Large intestine (tissue), 3 donors: ENCODE measurements around the gene LAPTM4A. TPM values are rescaled to one million over a fixed set of nuclear protein-coding genes. Genes with fewer than 3 reads are reported as not detected.
"Not testable (repeated sequence)": the region's sequence is repeated elsewhere in the genome, so short reads cannot be mapped to it uniquely, and the experiment has no call there.

Experiments used
- DNase-seq, 2 donors: peaks; one replicate each; pipeline versions ENCODE4 v3.0.0 to v3.0.0-alpha.2; 2013
- H3K27ac ChIP-seq: one replicate; pipeline ENCODE4 v1.5.1; 2013; ENCODE audit warnings: low read length
- H3K27me3 ChIP-seq: 2 replicates; pipeline ENCODE4 v1.6.1; 2013; ENCODE audit warnings: low read length; ENCODE audit not compliant: control insufficient read depth, insufficient read depth
- H3K36me3 ChIP-seq: 2 replicates; pipeline ENCODE4 v1.6.1; 2013; ENCODE audit warnings: low read length; ENCODE audit not compliant: control insufficient read depth, insufficient read depth
- H3K4me1 ChIP-seq: one replicate; pipeline ENCODE4 v1.6.1; 2013; ENCODE audit warnings: low read length; ENCODE audit not compliant: control insufficient read depth, insufficient read depth
- H3K4me3 ChIP-seq: one replicate; pipeline ENCODE4 v1.5.1; 2013; ENCODE audit warnings: low read length
- H3K9me3 ChIP-seq: one replicate; pipeline ENCODE4 v1.6.1; 2013; ENCODE audit warnings: mild to moderate bottlenecking, low read depth, low read length, moderate library complexity; ENCODE audit not compliant: control insufficient read depth
- WGBS: methylation state at CpG from one replicate; pipeline ENCODE4 v1.1.5; 2013; ENCODE audit warnings: low lambda C conversion rate; ENCODE audit not compliant: insufficient coverage; 5-methylcytosine and 5-hydroxymethylcytosine counted together
- polyA plus RNA-seq: library from polyadenylated mRNA; unstranded; fragments of 120-200 nt; gene quantifications from one replicate; pipeline ENCODE4 v1.2.1, GENCODE V29; 2013

The LAPTM4A gene
- polyA plus RNA-seq, 1 donor = 294 TPM

DNA sequence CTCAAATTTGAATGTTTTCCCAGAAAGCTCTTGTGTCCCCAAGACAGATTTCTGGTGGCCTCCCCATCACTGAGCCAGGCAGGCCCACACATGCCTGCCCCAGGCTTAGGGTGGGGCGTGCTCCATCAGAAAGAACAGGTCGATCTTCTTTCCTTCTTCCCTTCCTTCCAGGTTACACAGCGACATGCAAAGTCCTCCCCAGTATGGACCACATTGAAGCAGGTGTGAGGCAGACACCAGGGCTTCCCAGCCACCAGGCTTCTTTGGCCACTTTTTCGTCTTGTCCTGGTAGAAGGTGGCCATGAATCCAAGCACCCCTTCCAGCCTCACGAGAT is 41.4 kb upstream of the LAPTM4A start:
- Histone ChIP-seq H3K9me3 (no peaks in the 10 kb centered on the region), H3K36me3 (no peaks in the 10 kb centered on the region), H3K4me1 (peaks cover 12% of the 10 kb centered on the region), H3K4me3 (no peak overlapping the region), H3K27me3 (no peaks in the 10 kb centered on the region), H3K27ac (no peak overlapping the region)
- DNase-seq = no peak
- no CpG with 5 or more reads among the region's 5 CpGs for WGBS

DNA sequence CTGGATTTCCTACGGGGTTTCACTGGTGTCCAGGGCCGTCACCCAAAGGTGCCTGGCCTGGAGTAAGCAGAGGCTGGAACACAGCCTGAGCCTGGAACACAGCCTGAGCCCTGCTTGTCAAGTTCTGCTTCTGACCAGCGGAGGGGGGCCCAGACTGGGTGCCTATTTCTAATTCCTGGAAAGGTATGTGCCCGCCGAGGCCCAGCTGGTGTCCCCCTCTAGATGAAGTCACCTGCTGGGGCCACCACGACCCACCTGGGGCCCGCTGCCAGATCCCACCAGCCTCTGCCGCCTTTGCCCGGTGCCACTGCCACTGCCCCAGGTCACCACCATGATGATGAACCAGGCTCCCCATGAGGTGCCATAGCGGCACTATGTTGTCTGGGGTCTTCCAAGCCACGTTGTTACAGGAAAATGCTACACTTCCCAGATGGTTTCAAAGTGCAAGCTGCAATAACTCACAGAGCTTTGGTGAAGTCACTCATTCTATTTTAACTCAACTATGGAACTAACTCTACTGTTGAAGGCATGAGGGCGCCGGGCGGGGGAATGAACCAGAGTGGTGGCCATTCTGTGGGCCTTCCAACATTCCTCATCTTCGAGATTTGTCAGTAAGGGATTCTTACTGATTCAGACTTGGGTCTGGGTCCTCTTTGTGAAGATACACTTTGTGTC is 40.9 kb upstream of the LAPTM4A start:
- H3K9me3 ChIP-seq = no peaks in the 10 kb centered on the region
- H3K4me1 ChIP-seq = peaks cover 12% of the 10 kb centered on the region
- no peak for DNase-seq
- H3K27ac ChIP-seq = no peak overlapping the region
- no CpG with 5 or more reads among the region's 15 CpGs for WGBS
- no peaks in the 10 kb centered on the region for H3K36me3 ChIP-seq
- no peak overlapping the region for H3K4me3 ChIP-seq
- no peaks in the 10 kb centered on the region for H3K27me3 ChIP-seq

DNA sequence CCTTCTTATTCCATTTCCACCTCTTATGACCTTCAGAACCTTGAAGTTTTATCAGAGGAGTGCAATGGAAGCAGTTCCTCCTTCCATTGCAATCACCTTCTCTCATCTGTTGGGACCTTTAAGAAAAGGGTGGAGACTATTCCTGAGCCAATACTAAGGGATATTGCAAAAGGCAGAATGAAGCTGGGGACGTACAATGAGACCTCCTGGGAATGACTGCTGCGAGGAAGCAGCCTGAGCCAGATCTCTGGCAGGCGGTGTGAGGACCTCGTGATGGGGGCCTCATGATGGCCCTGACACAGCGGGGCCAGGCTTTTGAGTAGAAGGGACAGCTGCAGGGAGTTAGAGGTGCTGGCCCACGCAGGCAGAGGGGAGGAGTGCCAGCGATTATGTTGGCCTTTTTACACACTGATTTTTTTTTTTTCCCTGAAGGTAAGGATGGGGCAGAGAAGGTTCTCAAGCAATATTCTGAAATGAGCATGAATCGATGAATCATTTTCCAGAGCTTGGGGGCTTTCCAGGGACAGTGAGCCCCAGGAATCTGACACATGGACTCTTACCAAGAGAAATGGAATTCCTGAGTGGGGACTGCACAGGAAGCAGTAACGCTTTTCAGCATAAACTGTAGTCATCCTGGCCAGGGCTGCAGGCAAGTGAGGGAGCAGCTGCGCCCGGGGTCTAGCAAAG is 40.0 kb upstream of the LAPTM4A start:
- Histone ChIP-seq H3K27me3 (no peaks in the 10 kb centered on the region), H3K36me3 (no peaks in the 10 kb centered on the region), H3K4me1 (peaks cover 12% of the 10 kb centered on the region), H3K27ac (no peak overlapping the region), H3K9me3 (no peaks in the 10 kb centered on the region), H3K4me3 (no peak overlapping the region)
- WGBS = no CpG with 5 or more reads among the region's 11 CpGs
- no peak for DNase-seq

DNA sequence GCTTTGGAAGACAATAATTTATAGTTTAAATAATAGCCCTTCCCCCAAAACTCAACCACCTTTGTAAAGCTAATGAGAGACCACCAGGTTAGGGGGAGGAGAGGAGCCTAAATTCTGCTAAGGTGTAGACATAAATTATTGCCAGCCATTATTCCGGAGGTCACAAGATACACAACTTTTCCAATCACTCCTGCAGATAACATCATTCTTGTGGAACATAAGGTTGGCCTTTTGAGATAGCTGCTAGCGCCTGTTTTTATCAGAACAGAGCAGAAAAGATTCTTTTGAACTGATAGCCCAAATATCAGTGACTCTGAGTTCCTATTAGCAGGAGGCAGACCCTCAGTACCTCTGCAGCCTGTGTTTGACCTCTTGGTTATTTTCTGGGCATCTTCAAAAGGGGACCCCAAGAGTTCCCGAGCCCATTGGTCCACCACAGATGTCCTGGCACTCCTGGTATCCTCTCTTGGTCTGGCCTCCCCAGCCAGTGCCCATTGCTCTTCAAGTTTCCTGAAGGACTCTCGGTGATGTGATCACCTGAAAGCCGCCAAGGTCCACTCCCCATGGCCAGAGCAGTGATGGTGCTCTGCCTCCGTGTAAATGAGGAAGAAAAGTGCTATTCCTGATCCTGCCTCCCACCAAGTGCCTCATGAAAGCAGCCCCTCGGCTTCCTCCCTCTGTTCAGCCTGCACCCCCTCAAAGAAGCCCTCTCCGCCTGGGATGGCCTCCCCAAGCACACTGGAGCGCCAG is 38.5 kb upstream of the LAPTM4A start:
- H3K36me3 ChIP-seq = no peaks in the 10 kb centered on the region
- H3K27ac ChIP-seq = no peak overlapping the region
- no peak overlapping the region for H3K4me3 ChIP-seq
- H3K4me1 ChIP-seq = peaks cover 12% of the 10 kb centered on the region
- no peak for DNase-seq
- H3K27me3 ChIP-seq = no peaks in the 10 kb centered on the region
- WGBS = 80% methylated on average over 1 of the region's 9 CpGs
- H3K9me3 ChIP-seq = no peaks in the 10 kb centered on the region

DNA sequence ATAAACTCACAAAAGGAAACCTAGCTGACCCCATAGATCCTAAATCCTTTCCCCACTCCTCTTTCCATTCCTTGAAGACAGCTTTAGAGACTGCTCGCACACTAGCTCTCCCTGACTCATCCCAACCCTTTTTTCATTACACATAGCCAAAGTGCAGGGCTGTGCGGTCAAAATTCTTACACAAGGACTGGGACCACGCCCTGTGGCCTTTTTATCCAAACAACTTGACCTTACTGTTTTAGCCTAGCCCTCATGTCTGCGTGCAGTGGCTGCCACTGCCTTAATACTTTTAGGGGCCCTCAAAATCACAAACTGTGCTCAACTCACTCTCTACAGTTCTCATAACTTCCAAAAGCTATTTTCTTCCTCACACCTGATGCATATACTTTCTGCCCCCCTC is 34.5 kb upstream of the LAPTM4A start:
- not testable (repeated sequence) for H3K4me1 ChIP-seq, H3K4me3 ChIP-seq, H3K36me3 ChIP-seq, DNase-seq, H3K9me3 ChIP-seq, H3K27ac ChIP-seq, H3K27me3 ChIP-seq
- WGBS = no CpG with 5 or more reads among the region's 4 CpGs

DNA sequence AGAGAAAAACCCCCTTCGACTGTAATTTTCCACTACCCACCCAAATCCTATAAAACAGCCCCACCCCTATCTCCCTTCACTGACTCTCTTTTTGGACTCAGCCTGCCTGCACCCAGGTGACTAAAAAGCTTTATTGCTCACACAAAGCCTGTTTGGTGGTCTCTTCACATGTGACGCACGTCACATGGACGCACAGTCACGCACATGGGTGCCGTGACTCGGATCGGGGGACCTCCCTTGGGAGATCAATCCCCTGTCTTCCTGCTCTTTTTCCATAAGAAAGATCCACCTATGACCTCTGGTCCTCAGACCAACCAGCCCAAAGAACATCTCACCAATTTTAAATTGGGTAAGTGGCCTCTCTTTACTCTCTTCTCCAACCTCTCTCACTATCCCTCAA is 31.4 kb upstream of the LAPTM4A start:
- H3K9me3 ChIP-seq = not testable (repeated sequence)
- WGBS = 100% methylated on average over 1 of the region's 8 CpGs

DNA sequence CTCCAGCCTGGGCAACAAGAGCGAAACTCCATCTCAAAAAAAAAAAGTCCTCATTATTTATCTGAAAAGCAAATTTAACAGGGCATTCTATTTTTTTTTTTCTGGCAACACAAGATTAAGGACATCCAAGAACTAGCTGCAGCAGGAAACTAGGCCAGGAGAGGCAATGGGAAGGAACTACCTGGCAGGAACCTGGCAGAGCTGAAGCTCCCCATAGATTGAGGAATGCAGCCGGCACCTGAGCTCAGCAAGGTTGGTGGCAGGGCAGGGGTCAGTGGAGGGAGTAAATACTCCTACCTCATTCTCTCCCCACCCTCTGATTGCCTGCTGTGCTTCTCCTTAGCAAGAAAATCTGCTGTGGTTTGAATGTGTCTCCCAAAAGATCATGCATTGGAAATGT is 30.4 kb upstream of the LAPTM4A start:
- Histone ChIP-seq H3K27me3 (no peaks in the 10 kb centered on the region), H3K27ac (no peak overlapping the region), H3K36me3 (no peaks in the 10 kb centered on the region), H3K4me3 (no peak overlapping the region), H3K9me3 (no peaks in the 10 kb centered on the region), H3K4me1 (no peaks in the 10 kb centered on the region)
- WGBS = no CpG with 5 or more reads among the region's 2 CpGs
- no peak for DNase-seq

More for the DNA sequence above, 31.4 kb upstream of the LAPTM4A start:
- not testable (repeated sequence) for H3K4me1 ChIP-seq, DNase-seq, H3K27ac ChIP-seq, H3K4me3 ChIP-seq, H3K27me3 ChIP-seq, H3K36me3 ChIP-seq

DNA sequence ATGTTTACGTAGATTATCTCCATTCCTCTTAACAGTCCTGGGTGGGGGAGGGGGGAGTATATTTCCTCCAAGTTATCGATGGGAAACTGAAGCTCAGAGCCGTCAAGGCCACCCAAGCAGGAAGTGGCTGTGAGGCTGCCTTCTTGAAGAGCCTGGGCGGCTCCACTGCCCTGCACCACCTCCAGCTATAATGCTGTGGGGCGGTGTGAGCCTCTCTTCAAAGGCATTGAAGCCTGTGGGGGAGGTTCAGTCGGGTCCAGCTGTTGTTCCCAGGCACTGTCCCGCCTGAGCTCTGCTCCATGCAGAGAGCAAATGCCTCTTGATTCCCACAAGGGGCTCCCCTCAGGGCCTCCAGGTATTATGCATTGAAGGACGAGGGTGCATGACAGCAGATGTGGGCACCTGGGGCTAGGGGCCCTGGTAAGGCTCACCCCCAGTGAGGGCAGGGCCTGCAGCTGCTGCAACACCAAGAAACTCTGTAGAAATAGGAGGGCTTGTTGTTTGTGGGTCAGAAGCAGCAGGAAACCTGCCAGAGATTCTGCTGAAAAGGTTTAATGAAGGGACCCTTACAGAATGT is 29.5 kb upstream of the LAPTM4A start:
- Histone ChIP-seq H3K4me1 (no peaks in the 10 kb centered on the region), H3K36me3 (no peaks in the 10 kb centered on the region), H3K9me3 (no peaks in the 10 kb centered on the region), H3K27me3 (no peaks in the 10 kb centered on the region), H3K4me3 (no peak overlapping the region), H3K27ac (no peak overlapping the region)
- DNase-seq = no peak
- no CpG with 5 or more reads among the region's 8 CpGs for WGBS

DNA sequence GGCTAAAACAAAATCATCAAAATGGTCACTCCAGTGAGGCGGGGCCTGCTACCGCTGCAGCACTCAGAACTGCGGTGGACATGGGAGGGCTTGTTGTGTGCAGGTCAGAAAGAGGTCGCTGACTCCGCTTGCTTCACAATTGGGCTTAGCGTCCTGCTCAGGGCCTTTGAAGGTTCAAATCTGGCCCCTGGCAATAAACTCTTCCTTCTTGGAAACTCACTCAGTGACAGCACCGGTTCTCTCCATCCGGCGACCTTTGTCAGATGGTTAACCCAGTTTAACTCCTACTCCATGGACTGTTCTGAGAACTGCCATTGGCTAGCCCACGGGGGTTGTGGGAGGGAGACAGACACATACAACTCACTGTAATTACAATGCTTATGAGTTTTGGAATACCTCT is 29.0 kb upstream of the LAPTM4A start:
- Histone ChIP-seq H3K9me3 (no peaks in the 10 kb centered on the region), H3K27ac (no peak overlapping the region), H3K36me3 (no peaks in the 10 kb centered on the region), H3K4me1 (no peaks in the 10 kb centered on the region), H3K4me3 (no peak overlapping the region), H3K27me3 (no peaks in the 10 kb centered on the region)
- WGBS = no CpG with 5 or more reads among the region's 10 CpGs
- DNase-seq = no peak

DNA sequence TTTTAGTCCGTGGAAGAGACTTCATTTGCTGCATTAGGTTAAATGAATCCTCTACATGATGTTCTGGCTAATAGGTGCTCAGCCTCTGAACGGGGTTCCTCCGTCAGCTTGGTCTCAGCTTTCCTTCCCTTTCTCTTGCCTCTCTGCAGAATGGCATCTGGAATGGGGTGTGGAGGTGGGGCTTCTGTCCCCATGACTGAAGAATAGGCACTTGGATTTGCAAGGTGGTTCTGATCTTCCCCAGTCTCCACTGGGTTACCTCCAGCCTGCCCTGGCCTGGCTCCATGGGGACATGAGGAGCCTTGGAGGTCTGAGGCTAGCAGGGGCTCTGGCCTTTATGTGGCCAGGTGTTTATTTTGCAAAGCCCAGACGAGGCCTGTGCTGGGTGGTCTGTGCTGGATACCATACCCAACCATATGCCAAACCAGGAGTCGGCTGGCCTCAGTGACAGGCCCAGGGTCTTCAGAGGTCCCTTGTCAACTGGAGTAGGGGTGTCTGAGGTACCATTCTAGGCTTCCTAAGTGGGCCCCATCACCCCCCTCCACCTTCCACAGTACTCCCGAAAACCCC is 28.2 kb upstream of the LAPTM4A start:
- no peaks in the 10 kb centered on the region for H3K9me3 ChIP-seq
- H3K4me3 ChIP-seq = no peak overlapping the region
- no peak for DNase-seq
- WGBS = no CpG with 5 or more reads among the region's 6 CpGs
- H3K4me1 ChIP-seq = no peaks in the 10 kb centered on the region
- no peaks in the 10 kb centered on the region for H3K27me3 ChIP-seq
- no peak overlapping the region for H3K27ac ChIP-seq
- H3K36me3 ChIP-seq = no peaks in the 10 kb centered on the region
